HK-2 (cell line): ENCODE measurements around the gene DOK7.

Source experiments
- DNase-seq: peaks from one replicate; pipeline ENCODE4 v3.0.0-alpha.2; 2018; ENCODE audit not compliant: unreplicated experiment

DOK7 gene

DNA sequence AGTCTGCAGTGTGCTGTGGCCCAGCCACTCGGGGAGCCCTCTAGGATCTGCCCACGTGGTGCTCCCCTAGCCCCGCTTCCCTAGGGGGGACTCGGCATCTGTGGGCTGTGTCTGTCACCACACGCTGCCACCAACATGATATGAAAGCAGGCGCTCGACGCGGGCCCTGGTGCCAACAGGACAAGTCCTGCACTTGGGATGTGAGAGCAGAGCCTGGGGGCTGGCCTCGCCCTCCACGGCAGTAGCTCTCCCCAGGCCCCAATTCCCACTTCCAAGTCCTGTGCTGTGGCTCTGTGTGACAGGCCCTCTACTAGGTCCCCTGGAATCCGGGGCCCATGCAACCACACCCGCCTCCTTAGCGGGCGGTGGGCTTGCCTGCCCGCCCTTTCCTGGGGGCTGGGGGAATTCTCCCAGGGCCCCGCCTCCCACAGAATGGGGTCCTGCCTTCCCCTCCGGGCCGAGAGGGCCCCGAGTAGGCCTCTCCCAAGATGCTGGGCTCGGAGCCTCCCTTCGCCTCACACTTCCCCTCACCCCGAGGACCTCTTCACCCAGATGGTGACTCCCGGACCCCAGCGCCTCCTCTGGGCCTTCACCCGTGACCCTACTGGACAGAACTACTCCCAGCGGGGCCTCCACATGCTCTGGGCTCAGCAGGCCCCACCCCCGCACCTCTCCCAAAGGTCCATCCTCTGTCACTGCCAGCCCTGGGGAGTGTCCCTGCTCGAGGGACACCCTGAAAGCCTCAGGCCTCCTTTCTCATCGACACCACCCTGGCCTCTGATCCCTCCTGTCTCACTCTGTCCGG is 57.9 kb downstream of the DOK7 start:
- DNase-seq = no peak

DNA sequence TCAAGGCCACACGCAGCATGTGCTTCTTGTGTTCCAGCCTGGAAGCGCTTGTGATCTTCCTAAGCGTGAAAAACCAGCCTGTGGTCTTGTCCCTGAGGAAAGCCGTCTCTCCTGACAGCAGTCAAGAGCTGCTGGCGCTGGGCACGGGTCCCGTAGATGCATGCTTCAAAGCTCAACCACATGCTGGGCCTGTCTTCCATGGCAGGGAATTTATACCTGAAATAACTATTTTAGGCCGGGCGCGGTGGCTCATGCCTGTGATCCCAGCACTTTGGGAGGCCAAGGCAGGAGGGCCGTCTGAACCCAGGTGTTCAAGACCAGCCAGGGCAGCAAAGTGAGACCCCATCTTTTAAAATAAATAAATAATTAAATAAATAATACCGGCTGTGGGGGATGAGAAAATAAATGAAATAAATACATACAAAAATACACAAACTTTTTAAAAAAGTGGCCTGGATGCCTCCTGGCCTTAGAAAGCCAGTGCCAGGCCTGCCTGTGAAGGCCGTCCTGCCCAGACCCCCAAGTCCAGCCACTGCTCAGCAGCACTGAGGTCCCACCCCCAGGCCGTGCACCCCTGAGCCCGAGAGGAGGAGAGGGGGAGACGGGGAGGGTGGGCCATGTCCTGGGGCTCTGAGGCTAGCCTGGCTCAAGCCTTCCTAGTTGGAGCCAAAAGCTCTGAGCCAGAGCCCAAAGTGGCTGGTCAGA is 58.7 kb downstream of the DOK7 start:
- no peak for DNase-seq

DNA sequence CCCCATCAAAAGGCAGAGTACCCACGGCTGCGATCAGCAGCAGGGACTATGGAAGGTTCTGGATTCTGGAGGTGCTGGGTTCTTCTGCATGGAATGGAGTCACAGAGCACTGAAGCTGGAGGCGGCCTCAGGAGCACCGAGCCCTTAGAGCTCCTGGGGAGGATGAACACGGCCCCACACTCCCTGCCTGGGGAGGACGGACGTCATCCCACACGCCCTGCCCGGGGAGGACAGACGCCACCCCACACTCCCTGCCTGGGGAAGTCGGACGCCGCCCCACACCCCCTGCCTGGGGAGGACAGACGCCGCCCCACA is 59.2 kb downstream of the DOK7 start:
- DNase-seq = no peak

DNA sequence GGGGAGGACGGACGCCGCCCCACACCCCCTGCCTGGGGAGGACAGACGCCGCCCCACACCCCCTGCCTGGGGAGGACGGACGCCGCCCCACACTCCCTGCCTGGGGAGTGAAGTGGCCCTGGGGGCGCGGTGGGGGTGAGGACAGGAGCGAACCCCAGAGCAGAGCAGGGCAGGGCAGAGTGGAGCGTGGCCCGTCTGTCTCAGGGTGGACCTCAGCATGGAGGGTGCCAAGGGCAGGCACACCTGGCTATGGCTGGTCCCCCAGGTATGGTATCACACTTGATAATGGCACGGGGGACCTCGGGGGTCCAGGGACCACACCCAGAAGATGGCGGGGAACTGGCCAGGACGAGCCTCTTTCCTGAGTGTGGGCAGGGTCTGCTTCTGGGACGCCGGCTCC is 59.5 kb downstream of the DOK7 start:
- no peak for DNase-seq

DNA sequence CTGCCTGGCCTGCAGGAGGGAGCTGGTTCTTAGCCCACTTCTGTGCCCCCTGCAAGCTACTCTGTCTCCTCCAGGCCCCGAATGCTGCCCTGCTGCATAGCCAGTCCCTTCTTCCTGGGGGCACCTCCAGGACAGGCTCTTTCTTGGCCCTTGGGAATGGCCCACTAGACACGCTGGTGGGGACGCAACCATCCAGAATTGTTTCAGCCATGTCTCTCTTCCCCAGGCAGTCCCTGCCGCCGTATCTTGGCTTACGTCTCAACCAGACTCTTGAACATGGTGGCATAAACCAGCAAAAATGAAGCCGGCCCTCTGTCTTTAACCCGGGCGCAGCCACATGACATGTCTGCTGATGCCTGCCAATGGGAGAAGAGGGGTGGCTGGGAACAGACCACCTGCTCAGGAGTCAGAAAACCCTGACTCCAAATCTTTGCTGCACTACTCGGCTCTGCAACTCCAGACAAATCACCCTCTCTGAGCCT is 60.1 kb downstream of the DOK7 start:
- no peak for DNase-seq

DNA sequence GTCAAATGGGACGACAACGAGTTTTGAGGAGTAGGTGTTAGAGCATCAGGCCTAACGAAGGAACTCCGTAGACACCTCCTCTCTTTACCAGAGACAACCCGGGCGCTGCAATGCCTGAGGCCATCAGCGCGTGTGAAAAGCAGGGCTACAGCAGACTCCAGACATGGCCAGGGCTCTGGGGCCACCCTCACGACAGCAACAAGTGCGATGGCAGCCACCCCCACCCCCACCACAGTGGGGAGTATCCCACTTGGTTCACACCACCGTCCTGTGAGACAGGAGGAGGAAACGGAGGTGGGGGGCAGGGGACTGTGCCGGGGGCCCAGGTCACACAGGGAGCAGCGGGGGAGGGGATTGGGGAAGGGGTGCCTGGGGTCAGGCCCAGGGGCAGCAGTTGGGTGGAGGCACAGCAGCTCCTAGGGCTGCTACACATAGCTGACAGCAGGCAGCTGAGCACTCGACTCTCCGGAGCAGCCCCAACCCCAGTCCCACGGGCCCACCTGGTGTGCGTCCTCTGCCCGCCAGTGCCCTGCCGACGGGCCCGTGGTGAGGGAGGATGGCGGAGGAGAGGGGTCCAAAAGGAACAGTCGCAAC is 60.6 kb downstream of the DOK7 start:
- no peak for DNase-seq

DNA sequence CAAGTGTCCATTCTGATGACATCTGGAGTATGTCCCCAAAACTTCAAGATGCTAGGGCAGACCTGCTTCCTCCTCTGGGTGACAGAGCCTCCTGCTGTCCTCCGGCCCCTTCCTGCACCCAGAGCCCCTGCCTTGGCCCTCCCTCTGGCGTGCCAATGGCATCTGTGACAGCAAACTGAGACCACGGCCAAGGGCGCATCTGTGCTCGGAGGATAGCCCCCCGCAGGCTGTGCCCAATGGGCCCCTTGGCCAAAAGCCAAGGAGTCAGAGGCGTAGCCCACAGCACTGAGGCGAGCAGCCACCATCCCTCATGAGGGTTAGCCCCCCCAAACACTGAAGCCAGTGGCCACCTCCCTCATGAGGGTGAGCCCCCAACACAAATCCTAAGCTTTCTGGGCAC is 61.2 kb downstream of the DOK7 start:
- no peak for DNase-seq

DNA sequence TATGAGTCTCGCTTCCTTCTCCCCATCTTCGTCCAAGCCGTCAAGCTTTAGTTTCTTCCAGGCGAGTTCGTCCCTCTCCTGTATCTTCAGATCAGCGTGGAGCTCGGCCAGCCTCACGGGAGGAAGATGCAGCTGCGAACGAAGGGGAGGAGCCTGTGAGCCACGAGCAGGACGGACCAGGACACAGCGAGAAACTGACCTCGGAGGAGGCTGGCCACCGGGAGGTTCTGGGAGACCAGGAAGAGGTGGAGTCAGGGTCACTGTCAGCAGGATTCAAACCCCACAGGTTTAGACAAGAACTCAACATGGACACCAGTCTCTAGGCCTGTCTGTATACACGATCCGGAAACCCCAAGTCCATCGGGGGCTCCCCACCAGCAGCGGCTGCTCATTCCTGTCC is 61.8 kb downstream of the DOK7 start:
- no peak for DNase-seq

DNA sequence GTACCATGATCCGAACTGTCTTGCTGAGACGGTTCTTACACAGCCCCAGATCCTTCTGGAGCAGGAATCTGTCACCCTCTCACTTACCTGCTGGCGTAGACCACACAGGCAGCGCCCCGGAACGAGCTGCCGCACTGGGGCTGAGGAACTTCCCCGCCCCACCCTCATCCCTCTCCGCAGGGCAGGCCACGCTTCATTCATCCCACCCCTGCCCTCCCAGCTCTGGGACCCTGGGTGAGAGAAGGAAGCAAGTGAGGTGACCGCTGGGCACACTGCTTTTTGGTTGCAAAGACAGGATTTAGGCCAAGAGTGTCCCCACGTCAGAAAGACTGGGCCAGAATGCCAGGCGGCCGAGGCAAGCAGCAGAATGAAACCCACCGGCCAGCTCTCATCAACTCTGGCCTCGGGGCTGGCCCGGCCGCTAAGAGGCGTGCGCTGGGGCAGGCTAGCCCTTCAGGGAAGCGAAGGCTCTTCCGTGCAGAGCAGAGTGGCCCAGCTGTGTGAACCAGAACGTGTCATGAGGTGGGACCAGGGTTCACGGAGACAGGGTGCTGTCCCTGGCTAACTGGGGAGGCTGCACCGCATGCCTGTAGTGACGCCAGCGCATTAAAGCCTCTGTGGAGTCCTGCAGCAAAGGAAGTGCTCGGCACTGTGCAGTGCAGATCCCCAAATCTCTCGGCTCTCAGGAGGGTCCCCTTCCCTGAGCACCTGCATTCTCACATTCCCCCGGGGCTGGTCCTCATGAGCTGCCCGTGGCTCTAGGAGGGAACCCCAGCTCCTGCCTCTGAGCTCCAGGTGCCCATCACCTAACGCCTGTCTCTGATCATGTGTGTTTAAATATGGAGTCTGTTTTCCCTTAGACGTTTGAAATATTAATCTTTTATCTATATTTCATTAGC is 62.7 kb downstream of the DOK7 start:
- DNase-seq = no peak

DNA sequence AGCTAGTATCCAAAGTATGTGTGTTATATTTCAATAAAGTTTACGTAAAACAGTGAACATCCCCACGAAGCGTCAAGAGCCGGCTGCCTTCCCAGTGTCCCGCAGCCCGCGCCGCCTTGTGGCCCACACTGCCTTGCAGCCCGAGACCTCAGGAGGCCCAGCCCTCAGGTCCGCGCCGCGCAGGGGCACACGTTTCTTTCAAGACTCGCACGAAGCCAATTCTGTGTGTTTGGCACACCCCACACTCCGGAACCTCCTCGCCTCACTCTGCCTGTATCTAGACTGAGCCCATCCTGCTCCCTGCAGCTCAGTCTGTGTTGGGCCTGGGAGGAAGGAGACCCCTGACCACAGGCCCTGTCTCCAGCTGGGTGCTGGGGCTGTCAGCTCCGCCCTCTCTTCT is 63.4 kb downstream of the DOK7 start:
- no peak for DNase-seq

DNA sequence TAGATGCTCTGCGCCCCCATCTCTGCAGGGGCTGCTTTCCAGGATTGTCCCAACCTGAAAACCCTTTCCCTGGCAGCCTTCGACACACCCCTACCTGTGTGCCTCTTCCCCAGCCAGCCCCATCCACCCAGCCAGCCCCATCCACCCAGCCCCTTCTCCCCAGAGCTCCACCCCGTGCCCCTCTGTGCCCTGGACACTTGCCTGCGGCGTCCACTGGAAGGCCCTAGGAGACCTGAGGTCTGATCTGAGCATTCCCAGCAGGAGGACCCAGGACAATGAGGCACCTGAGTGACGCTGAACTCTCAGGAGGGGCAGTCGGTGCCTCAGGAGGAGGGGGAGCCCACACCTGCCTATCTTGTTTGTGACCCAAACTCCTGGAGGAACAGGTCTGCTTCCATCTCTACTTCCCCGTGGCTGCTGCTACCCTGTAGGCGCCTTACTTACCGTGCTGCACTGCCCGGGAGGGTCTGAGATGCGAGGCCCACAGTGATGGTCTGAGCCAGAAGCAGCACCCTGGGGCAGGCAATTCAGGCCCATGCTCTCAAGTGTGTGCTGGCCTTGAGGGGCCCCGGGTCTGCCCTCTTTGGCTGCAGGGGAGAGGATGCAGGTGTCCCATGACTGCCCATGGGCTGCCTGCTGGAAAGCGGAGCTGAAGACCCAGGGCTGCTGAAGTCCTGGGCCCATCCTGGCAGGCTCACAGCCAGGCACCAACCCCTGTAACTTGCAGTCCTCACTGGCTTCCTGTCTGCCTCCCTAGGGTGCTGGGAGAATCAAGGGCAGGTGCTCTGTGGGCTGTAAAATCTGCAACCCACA is 64.2 kb downstream of the DOK7 start:
- no peak for DNase-seq

DNA sequence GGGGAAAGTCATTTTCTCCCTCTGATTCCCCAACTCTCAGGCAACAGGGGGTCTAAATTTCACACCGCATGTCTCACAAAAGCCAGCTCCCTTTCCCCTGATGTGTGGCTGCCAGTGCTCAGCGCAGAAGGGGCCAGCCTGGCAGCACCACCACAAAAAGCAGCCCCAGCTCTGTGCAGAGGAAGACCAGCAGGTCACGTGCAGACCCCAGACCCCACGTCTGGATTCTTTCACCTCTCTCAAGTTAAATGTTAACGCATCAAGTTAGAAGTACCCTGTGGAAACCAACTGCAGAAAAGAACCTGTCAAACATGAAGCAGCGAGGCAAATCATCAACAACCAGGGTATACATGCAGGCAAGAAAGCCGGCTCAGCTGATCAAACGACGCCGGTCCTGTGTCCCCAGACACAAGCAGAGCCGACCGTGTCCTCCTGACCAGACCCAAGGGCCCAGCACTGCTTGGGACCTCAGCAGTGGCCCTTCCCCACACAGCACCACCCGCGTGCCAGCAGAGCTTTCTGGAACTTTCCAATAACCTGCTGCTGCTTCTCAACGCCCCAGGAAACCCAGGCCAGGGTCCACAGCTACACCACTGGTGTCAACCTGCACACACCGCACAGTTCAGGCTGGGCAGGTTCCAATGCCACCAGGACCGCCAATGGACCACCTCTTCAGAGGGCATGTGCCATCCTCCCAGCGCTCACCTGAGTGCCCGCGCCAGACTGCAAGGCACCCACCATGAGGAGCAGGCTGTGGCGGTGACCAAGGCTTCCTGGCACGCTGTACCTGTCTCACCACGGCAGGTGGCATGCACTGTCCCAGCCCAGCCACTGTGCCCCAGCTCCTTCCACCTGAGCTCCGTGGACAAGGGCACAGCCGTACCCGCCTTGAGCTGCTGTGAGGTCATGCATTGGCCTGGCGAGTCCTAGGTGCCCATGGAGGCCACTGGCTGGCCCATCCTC is 65.1 kb downstream of the DOK7 start:
- no peak for DNase-seq

DNA sequence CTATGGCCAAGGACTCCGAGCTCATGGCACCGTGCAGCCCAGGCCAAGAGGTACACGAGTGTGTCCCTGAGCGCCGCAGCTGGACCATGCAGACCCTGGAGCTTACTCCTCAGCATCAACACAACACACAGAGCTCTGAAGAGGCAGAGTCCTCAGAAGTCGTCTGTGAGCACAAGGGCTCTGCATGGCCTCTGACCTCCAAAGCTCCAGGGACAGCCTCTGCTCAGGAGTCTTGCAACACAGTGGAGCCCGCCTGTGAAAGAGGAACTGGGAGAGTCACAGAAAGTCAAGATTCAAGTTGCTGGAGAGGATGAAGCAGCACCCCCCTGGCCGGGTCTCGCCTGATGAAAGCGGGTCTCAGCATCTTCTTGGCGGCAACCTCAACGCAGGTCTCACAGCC is 66.3 kb downstream of the DOK7 start:
- DNase-seq = no peak

DNA sequence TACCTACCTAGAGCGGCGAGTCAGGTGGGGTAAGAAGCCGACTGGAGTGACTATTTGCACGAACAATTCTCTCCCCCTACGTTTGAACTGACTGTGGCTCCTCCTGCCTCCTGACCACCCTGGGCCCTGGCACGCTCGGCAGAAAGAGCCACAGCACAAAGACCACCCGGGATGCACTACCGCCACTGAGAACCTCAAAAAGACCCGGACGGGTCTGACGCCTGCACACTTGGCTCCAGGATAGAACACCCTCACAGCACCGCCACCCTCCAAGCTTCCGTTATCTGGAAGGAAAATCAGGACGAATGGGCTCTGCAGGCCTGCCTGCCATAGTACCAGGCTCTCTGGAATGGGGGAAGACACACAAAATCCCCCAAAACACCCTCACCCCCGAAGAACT is 66.9 kb downstream of the DOK7 start:
- no peak for DNase-seq

DNA sequence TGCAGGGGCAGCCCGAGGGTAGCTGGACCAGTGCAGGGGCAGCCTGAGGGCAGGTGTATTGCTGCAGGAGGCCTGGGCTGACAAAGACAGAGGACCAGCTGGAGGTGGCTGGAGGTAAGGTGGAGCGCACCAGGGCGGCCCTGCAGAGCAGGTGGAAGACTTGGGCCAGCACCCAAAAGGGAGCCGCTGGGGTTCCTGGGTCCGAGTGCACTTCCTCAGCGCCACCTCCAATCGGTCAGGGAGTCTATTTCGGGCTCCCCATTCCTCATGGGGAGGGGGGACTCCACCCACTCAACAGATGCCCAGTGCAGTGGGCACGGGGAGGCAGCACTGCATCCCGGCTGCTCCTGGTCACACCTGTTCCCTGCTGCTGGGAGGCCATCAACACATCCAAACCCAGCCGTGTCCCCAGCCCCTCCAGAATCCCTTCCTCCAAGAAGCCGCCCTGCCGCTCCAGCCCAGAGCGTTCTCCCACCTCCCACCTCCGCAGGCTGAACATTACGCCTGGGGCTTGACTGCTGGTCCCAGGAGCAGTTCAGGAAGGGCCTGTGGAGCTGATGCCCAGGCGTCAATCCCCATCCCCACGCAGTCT is 67.7 kb downstream of the DOK7 start:
- DNase-seq = no peak

DNA sequence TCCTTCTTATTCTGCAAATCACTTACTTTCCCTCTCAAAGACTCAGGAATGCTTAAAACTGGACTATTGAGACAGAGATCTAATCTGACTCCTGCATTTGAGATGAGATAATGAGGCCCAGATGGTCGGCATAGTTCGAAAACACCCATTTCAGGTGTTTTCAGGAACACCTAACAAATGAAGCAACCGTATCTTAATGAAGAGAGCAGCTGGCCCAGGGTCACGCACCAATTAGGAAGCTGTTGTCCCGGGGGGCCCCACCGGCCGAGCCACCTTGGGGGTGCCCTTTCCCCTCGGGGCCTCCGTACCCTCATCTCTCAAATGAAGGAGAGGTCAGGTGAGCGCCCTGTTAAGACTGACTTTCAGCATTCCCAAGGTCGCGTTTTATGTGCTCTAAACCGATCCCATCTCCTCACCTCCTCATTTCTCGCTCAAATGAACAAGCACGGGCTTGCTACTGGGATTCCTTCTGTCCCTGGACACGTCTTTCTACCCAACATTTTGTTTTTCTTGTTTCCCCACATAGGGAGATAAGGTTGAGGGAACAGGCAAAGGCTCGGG is 68.3 kb downstream of the DOK7 start:
- DNase-seq = no peak

DNA sequence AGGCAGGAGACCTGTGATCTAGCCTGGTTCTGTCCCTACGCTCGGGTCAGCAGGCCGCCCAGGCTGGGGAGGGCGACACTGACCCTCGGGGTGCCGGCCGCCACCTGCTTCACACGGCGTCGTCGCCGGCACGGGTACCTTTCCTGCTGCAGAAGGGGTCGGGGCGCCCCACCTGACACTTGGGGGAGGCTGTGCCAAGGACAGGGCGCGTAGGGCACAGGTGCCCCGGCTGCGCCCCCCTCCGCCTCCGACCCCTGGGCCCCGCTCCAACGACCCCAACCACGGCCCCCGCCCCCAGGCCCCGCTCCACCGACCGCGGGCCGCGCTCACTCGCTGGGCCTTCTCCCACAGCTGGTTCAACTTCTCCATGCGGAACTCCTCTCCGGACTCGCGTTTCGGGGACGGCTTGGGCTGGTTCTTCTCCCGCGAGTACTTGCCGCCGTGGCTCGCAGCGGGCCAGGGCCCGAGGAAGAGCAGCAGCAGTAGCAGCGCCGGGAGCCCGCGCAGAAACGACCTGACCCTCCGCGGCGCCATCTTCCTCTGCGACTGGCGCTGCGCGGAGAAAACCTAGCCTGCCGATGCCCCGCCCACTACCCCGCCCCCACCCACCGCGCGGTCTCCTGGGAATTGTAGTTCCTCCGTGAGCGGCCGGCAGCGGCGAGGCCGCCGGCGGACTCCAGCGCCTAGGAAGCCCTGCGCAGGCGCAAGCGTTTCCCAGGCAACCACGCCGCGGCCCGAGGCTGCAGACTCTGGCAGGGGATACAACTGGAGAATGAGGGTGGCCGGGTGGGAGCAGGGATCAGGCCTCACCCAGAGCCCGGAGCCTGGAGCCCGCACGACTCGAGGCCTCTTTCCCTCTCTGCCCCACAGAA is 69.0 kb downstream of the DOK7 start, which contains the start of gene LRPAP1:
TSS of gene LRPAP1 (minus strand) at position 544 of the 872 bp plus-strand sequence. CDS start at position 534, 10 bp downstream.
- DNase-seq = peak; percentile 94

DNA sequence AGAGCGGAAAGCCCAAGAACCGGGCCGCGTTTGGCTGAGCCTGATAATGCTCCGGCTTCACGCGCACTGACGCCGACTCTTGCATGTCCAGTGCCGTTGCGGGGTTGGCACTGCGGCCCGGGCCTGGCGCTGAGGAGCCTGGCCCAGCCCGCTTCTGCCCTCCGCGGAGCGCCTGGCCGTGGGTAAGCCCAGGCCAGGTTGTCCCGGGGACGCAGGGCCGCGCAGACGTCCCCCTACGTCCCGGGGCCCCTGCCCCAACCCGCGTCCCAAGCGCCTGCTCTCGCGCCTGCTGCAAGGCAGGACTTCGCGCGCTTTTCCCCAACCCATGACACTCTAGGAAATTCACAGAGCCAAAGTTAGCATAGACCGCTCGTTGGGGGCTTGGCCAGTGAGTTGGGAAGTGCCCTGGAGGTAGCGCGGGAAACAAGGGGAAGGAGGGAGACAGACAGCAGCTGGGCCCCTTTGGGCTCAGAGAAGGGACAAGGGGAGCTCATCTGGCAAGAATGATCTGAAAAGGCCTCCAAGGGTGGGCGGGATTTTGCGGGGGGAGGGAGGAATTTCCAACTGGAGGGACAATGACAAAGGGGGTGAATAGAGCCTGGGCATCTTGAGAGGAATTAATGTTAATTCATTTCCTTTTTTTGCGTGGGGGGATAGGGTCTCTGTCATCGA is 69.8 kb downstream of the DOK7 start:
- no peak for DNase-seq
